ENCODE results near the gene SNX33. TPM values are rescaled to one million over a fixed set of nuclear protein-coding genes. Genes with fewer than 3 reads are reported as not detected.
A peak's percentile ranks its signal among the peaks of the same experiment; 100 is the strongest.

The SNX33 gene
- total RNA-seq, 1 experiment from 2014 or later: 27.3 TPM

- DNase-seq (ENCODE audit: low spot score): no peak
Observed at GRCh38 chr15:75641603-75642002, 6.1 kb upstream of the SNX33 start.

- DNase-seq (ENCODE audit: low spot score): no peak
Observed at GRCh38 chr15:75644376-75644775, 3.3 kb upstream of the SNX33 start.

DNA sequence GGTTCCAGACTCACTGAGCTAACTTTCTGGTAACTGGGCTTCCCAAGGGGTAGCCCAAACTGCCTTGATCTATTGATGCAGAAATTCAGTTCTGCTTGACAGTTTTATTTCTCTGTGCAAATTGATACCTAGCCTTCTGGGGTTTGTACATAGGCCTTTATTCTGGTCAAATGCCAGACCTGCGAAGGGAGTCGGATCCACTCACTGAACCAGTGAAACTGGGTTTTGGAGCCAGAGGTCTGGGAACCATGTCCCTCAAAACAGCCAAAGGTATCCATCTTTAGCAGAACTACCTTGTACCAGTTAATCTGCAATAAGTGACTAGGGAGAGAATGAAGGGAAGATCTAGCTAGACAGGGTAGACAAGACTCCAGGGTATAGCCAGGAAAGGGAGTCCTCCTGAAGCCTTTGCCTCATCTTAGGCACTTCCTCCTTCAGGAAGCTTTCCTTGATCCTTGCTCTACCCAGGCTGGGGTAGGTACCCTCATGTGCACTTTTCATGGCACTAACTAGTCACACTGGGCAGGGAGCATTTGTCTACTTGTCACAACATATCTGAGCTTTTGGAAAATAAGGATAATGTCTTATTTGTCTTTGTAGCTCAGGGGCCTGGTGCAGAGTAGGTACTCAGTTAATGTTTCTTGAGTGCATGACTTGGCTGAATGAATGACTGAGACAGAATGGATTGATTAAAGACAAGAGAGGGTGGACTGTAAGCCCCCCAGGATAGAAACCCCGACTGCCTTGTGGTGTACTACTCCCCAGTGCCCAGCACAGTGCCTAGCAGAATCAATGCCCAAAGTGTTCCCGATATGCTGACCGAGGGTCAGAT lies 1.4 kb upstream of the SNX33 start:
- DNase-seq (ENCODE audit: low spot score): no peak

GRCh38 chr15:75646944-75647364 lies 758 bp upstream of the SNX33 start:
- peak; percentile 64 for DNase-seq (ENCODE audit: low spot score)

DNA sequence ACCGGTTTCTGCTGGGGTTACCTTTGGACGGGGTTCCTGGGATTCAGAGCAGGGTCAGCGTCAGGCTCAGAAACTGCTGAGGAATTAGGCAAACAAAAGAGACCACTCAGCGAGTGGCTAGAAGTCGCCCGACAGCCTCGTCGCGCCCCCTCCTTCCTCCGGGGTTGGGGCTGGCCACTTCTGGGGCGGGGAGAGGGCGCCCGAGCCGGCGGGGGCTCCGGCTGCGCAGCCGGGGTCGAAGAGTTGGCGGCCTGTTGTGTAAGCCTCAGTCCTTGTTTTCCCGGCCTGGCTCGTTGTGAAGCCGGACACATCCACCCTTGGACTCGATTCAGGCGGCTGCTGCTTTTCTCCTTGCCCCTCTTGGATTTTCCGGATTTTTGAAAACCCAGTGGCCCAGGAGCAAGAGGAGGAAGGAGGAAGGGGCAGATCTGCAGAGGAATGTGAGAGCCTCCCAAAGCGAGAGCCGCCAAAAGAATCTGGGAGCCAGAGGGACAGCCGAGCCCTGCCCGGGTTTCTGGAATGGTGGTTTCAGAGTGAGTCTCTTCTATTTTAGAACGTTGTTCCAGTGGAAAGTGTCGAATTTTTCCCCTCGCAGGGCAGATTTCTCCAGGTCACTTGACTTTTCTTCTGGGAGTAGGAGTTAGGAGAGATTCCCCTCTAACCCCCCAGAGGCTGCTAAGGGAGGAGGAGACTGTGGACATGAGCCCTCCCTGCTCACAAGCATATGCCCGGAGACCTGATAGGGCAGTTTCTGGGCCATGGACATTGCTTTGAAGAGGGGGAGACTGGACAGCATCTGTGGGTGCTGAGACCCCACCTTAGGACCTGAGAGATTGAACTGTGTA lies 666 bp downstream of the SNX33 start:
- peak; percentile 39 for DNase-seq (ENCODE audit: low spot score)

- DNase-seq (ENCODE audit: low spot score): no peak
Observed at GRCh38 chr15:75649045-75649761, 1.5 kb downstream of the SNX33 start.

DNA sequence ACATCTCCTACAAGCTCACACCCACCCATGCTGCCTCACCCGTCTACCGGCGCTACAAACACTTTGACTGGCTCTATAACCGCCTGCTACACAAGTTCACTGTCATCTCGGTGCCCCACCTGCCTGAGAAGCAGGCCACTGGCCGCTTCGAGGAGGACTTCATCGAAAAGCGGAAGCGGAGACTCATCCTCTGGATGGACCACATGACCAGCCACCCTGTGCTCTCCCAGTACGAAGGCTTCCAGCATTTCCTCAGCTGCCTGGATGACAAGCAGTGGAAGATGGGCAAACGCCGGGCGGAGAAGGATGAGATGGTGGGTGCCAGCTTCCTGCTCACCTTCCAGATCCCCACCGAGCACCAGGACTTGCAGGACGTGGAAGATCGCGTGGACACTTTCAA lies 2.1 kb downstream of the SNX33 start:
- DNase-seq (ENCODE audit: low spot score): no peak

GRCh38 chr15:75650908-75651809 lies 3.4 kb downstream of the SNX33 start:
- DNase-seq (ENCODE audit: low spot score): peak; percentile 28

- no peak for DNase-seq (ENCODE audit: low spot score)
Observed at GRCh38 chr15:75651810-75652543, 4.3 kb downstream of the SNX33 start.

DNA sequence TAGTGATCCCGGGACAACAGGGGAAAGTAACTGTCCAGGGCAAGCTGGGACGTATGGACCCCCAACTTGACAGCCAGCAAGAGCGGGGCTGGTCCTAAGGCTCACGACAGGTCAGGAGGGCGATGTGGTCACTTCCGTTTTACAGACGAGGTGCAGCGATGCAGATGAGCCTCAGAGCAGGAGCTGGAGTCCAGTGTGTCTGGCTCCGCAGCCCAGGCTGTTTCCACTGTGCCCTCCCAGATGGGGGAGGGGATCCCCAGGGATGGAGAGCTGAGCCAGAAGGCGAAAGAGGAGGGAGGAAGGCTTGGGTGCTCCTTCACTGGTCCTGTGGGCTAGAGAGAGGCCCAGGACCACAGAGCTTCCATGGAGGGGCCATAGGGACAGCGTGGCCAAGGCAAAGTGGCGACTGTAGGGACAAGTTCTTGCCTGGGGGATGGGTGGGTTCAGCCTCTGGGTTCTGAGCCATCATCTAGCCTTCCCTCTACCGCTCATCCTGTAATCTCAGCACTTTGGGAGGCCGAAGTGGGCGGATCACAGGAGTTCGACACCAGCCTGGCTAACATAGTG lies 5.7 kb downstream of the SNX33 start:
- DNase-seq (ENCODE audit: low spot score): no peak

GRCh38 chr15:75654201-75654907 lies 6.6 kb downstream of the SNX33 start:
- no peak for DNase-seq (ENCODE audit: low spot score)

DNA sequence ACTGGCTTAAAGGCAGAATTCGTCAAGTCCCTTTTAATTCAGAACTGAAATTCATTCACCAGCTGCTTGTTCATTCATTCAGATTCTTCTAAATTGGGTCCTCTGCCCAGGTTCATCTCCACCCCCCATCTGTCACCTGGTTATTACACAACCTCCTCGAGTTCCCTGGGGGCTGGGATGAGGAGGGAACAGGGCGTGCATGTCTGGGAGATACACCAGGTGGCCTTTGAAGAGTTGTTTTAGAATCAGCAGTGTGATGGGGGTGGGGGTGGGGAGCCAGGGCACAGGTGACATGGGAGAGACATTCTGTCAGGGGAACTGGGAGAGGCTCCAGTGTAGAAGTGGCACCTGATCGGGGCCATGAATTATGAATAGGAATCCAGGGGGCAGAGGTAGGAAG lies 8.2 kb downstream of the SNX33 start:
- no peak for DNase-seq (ENCODE audit: low spot score)

DNA sequence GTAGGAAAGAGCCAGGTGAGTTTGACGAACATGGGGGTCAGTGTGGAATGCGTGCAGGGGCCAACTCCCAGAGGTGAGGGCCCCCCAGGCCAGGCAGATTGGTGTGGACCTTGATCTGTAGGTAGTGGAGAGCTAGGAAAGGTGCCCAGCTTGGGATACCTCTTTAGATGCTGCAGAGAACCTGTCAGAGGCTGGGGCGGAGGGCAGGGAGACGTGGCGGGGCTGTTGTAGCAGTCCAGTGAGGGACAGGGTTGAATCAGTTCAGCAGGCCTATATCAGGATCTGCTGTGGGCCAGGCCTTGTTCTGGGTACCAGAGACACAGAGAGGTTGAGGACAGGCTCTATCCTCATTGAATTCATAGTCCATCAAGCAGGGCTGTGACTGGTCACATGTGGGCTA lies 8.6 kb downstream of the SNX33 start:
- DNase-seq (ENCODE audit: low spot score): no peak

DNA sequence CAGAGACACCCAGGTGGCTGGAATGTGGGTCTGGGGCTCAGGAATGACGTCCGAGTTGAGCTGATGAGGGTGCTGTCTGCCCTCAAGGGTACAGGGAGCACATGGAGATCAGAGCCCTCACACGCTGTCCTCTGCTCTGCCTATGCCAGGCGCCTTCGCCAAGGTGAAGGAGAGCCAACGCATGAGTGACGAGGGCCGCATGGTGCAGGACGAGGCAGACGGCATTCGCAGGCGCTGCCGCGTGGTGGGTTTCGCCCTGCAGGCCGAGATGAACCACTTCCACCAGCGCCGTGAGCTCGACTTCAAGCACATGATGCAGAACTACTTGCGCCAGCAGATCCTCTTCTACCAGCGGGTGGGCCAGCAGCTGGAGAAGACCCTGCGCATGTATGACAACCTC lies 9.1 kb downstream of the SNX33 start:
- no peak for DNase-seq (ENCODE audit: low spot score)

DNA sequence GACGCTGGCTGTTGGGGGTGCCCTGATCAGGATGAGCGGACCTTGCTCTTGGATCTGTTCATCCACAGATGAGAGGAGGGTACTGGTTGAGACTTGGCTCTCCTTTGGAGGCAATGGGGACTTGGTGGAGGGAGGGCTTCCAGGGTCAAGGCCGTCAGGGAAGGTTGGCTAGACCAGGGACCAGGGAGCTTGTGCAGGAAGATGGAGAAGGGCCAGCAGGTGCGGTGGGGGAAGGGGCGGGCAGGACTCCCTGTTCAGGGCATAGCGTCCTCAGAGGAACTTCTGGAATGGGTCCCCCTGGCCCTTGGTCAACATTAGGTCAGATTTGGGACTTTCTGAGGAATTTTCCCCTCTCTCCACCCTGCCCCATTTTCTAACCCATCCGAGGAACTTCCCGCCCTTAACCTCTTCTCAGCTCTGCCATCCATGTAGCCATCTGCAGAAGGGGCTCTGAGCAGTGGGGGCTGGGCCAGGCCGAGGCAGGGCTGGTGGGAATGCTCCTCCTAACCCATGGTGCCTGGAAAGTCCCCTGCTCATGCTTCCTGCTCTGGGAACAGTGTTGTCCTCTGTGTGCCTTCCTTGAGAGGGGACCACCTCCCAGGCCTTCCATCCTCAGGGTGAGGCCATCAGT lies 11.5 kb downstream of the SNX33 start:
- no peak for DNase-seq (ENCODE audit: low spot score)

GRCh38 chr15:75659928-75660645 lies 12.4 kb downstream of the SNX33 start:
- no peak for DNase-seq (ENCODE audit: low spot score)

DNA sequence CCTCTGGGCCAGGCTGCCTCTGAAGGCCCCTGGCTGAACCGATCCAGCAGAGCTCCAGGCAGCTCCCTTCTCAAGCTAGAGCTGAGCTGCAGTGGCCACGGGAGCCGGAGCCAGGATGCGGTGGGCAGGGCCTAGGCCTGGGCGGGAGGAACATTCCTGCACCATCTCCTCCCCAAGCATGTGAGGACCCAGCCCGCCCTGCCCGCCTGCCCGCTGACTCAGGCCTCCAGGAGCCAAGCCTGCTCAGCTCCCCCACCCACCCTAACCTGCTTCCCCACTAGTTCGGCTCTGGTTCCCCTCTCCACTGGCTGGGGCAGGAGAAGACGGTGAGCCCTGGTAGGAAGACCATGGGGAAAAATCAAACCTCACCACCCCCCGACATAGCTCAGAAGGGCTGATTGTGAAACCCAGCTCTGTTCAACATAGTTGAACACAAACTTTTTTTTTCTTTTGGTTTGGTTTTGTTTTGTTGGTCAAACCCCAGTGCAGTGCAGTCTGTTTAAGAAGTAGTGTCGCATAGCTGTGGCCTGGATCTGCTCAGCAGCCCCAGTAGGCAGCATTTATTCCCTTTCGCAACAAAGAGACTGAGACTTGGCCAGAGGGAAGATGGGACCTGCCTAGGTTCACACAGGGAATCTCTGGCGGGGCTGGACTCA lies 13.5 kb downstream of the SNX33 start:
- peak; percentile 91 for DNase-seq (ENCODE audit: low spot score)

- DNase-seq (ENCODE audit: low spot score): no peak
Observed at GRCh38 chr15:75661756-75662140, 14.0 kb downstream of the SNX33 start.

Measured in HT-29 (cell line).